GM21390 (cell line): ENCODE measurements around the gene SLC16A12.
"Not testable (repeated sequence)": the region's sequence is repeated elsewhere in the genome, so short reads cannot be mapped to it uniquely, and the experiment has no call there.

Experiments
- ATAC-seq: cut with Tn5 transposase; IDR thresholded peaks from one replicate; pipeline ENCODE4 v1.9.1; 2021; ENCODE audit not compliant: unreplicated experiment

The SLC16A12 gene

DNA sequence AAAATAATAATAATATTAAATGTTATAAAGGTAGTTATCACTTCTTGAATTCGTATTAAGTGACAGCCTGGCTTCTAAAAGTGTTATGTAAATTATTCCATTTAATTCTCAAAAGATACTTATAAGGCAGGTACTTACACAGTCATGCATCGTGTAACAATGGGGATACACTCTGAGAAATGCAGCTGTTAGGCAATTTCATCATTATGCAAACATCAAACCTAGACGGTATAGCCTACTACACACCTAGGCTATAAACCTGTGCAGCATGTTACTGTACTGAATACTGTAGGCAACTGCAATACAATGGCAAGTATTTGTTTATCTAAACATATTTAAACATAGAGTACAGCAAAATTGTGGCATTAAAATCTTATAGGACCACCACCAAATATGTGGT, 141.5 kb downstream of the SLC16A12 start:
- no peak for ATAC-seq

DNA sequence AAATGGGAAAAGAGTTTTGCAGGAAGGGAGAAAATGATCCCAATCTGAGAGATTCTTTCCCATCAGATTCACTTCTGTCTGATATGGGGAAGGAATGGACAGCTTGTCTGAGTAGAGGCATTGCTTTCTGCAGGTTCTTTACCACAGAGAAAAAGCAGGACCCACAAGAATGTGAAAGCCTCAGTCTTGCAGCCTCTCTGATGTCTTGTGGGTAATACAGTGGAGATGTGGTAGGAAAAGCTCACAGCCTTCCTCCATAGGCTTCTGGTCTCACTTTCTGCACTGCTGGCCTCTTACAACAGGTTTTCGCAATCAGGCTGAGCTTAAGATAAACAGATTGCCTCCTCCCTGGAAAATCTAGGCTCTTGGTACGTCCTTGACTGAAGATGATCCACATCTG, 142.4 kb downstream of the SLC16A12 start:
- peak; percentile 37 for ATAC-seq

DNA sequence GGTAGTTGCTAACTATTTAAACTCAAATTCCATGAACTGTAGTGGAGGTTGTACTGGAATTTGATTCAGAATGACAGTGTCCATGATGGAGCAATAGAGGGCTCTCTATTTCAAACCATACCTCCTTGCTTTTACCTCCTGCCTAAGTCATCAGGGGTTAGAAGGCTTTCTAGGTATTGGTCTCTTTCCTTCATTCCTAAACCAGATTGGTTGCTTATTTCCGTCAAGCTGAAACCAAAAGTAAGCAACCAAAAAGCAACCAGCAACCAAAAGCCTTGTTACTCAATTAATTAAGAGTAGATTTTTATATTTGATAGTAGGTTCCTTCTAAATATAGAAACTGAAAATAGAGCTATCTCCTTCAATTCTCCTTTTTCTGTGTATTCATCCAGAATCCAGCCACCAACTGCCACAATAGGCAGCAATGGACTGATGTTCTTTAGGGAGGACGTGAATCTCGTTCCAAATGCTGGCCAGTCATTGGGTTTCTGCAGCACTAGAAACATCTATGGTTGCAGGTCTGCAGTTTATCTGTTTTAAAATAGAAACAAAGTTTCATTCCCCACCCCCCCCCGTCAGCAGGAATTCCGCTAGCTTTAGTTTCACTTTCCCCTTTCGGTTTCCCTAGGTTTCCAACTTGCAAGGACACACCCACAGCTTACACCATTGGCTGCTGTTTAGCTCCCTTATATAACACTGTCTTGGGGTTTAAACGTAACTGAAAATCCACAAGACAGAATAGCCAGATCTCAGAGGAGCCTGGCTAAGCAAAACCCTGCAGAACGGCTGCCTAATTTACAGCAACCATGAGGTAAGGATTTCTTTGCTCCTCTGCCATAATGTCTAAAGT, 143.3 kb downstream of the SLC16A12 start, which contains the start of gene IFIT1:
Gene IFIT1, plus strand, starts transcription at position 717 of the 850 bp plus-strand sequence. Its CDS starts 90 bp downstream, at position 807.
- peak; percentile 79 for ATAC-seq

DNA sequence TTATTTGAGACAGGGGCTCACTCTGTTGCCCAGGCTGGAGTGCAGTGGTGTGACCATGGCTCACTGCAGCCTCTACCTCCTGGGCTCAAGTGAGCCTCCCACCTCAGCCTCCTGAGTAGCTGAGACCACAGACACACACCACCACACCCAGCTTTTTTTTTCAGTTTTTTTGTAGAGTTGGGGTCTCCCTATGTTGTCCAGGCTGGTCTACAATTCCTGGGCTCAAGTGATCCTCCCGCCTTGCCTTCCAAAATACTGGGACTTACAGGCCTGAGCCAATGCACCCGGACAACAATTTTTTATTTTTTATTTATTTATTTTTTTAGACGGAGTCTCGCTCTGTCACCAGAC, 144.2 kb downstream of the SLC16A12 start:
- not testable (repeated sequence) for ATAC-seq

DNA sequence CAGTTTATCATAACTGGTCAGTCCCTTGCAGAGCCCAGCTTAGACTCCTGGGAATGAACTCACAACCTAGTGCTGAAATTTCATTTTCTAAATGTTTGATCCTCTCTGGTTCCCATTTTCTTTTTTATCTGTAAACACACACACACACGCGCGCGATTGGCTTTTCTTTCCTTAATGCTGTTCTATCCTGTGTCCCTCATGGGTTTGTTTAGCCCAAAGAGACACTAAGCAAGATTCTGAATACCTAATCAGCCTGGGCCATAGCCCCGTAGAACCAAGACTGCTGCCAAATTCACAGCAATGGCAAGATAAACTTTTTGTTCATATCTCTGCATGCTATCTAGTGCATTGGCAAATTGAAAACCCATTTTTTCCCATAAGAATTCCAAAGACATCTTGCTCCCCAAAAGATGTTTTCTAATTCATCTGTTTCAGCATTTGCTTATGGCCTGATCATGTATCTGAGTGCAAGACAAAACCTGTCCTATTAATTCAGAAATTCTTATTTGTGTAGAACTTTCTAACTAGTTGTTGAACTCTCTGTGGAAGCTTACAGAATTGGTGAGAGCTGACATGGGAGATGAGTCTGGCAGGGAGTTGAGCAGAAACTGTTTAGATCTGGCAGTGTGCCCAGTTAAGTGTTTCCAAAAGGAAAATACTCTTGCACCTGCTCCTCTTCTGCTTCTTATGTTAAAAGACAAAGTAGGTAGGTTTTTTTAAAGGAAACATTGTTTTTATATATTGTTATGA, 144.7 kb downstream of the SLC16A12 start:
- ATAC-seq: no peak

DNA sequence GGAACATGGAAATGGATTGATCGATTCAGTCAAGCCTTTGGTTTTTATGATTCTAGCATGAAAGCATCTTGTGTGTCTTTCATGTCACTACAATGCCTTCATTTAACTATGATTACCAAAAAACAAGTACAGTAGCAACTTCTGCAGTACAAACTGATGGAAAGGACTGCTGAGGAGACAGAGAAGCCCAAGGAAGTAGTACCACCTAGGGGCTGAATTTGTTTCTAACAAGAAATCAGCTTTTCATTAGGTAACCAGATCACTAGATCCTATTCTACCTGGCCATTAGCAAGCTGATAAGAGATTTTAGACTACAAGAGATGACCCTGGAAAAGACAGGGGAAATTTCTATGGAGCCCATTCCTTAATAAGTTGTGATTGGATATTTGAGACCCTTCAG, 146.1 kb downstream of the SLC16A12 start:
- ATAC-seq: no peak

DNA sequence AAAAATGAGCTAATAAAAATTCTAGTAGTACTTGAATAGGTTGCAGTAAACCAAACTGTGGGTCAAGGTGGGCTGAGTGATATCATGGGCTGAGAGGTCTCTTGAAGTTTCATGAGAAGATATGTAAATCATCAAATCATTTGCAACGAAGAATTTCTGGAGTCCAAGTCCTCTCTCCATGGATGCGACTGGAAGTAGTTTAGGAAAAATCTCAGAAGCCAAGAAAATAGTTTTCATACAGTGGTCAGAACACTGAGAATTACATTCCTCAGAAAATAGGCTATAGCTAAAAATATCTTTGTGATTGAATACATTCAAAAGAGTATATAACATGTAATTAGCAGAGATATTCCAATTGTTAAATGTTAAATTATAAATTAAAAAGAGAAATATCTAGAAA, 146.6 kb downstream of the SLC16A12 start:
- ATAC-seq: no peak

DNA sequence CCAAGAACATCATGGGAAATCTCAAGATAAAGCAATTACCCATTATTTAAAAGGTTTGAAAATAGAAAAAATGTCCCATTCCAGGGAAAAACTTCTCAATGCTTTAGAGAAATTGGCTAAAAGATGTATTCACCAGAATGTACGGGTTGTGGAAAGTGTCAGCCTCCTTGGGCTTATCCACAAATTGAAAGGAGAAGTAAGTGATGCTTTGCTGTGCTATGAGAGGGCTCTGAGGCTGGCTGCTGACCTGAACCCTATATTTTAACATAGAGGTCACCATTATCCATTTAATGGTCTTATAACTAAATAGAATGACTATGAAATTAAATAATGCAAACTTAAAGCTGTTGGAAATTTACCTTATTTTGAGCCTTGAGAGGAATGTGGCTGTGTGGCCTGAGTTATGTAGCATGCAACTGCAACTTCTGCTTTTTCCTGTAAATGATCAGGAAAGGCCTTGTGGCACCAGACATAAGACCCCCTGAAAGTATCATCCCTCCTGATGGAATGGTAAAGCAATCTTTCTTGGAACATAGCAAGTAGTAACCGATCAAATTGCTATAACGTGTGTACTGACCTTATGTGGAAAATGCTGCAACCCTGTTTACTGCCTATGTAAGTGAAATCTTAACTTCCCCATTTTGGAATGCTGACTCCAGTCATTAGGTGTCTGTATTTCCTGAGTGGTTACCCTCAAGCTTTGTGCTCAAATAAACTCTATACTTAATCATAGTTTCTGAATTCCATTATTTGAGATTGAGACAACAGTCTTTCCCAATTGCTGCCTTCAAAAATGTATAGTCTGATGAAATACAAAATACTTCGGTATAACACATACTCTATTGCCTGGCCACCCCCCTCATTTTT, 150.7 kb downstream of the SLC16A12 start:
- no peak for ATAC-seq

DNA sequence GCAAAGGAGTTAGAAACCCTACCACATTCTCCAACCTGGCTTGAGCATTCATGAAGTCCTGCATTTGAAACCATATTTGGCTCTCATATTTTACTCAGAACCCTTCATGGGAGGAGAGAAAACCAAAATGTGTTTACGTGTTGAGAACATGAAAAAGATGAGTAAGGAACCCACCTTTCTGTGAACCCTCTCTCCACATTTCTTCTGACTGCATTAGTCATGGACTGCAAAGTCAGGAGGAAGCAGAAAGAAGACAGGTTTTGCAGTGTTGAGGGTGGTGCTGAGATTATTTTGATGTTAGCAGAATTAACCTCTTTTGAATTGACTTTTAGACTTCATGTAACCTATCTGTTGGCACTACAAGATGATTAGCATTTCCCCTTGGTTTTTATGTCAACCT, 152.6 kb downstream of the SLC16A12 start:
- ATAC-seq: no peak
